ENCODE results near the gene SRRM5. TPM values are rescaled to one million over a fixed set of nuclear protein-coding genes. Genes with fewer than 3 reads are reported as not detected.

Gene SRRM5
- total and polyA plus RNA-seq, 3 donors from 2014 or later = 8.4 to 36.0 (median 21.3) TPM

DNA sequence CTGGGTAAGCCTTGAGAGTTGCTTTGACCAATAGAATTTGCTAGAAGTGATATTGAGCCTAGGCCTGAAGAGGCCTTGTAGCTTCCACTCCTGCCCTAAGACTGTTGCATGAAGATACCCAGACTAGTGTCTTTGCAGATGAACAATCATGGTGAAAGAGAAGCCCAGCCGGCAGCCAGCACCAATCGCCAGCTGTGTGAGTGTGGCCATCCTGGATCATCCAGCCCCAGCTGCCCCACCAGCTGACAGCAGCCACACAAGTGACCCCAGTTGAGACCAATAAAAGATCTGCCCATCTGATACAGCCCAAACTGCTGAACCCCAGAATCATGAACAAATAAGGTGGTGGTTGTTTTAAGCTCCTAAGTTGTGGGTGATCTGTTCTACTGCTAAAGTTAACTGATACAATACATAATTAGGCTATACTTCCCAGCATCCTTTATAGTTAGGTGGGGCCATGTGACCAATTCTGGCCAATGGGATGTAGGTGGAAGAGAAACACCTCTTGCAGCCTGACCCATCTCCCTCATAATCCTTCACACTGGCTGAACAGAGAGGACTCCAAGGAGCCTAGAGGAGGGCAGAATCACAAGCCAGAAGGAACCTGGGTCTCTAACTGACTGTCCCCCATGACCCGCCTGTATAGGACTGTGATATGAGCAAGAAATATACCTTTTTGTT, 16.9 kb downstream of the SRRM5 start:
- WGBS, 2 donors = 89 to 92% methylated on average over 1 to 3 of the region's 3 CpGs
- H3K36me3 ChIP-seq (ENCODE audit: low read depth, missing control alignments) = no peaks in the 10 kb centered on the region
- intact Hi-C loops (cut with DNase I; ENCODE audit: low total_unique reads) = no loop called here
- no peak for DNase-seq
- TF ChIP-seq, protein P1, sequence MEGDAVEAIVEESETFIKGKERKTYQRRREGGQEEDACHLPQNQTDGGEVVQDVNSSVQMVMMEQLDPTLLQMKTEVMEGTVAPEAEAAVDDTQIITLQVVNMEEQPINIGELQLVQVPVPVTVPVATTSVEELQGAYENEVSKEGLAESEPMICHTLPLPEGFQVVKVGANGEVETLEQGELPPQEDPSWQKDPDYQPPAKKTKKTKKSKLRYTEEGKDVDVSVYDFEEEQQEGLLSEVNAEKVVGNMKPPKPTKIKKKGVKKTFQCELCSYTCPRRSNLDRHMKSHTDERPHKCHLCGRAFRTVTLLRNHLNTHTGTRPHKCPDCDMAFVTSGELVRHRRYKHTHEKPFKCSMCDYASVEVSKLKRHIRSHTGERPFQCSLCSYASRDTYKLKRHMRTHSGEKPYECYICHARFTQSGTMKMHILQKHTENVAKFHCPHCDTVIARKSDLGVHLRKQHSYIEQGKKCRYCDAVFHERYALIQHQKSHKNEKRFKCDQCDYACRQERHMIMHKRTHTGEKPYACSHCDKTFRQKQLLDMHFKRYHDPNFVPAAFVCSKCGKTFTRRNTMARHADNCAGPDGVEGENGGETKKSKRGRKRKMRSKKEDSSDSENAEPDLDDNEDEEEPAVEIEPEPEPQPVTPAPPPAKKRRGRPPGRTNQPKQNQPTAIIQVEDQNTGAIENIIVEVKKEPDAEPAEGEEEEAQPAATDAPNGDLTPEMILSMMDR (IDR thresholded peaks at IDR 0.05) = no peak
- TF ChIP-seq POLR2A (IDR thresholded peaks at IDR 0.05) = no peak
- H3K9me3 ChIP-seq = no peaks in the 10 kb centered on the region
- H3K27me3 ChIP-seq = no peaks in the 10 kb centered on the region
- H3K4me1 ChIP-seq = no peaks in the 10 kb centered on the region
- no peak overlapping the region for H3K4me3 ChIP-seq
- no peak overlapping the region for H3K27ac ChIP-seq

DNA sequence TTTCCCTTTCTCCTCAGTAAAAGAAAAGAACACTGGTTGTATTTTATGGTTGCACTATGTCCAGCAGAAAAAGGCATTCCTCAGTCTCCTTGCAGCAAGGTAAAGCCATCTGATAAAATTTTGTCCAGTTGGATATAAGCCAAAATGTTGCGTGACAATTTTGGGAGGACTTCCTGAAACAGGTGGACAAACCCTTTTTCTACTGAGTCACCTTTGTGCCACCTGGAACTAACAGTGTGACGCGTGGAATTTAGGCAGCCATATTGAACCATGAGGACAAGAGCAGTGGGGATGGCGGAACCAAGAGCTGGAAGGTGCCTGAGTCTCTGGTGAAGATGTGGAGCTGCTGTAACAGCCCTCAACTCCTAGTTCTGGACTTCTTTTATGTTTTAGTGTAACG, 19.6 kb downstream of the SRRM5 start:
- H3K4me3 ChIP-seq = no peak overlapping the region
- WGBS, 2 donors = 92% methylated on average over 5 of the region's 5 CpGs
- intact Hi-C loops (cut with DNase I; ENCODE audit: low total_unique reads) = no loop called here

DNA sequence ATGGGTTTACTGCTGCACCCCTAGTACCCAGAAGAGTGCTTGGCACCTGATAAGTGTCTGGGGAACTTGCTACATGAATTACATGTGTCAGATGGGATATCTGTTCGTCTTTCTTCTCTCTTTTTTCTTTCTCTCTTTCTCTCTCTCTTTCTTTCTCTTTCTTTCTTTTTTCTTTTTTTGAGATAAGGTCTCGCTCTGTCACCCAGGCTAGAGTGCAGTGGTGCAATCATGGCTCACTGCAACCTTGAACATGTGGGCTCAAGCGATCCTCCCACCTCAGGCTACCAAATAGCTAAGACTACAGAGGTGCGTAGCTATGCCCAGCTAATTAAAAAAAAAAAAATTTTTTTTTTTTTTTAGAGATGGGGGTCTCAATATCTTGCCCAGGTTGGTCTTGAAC, 21.6 kb downstream of the SRRM5 start:
- H3K27ac ChIP-seq = no peak overlapping the region
- no peak for TF ChIP-seq POLR2A (IDR thresholded peaks at IDR 0.05)
- TF ChIP-seq, protein P1 (IDR thresholded peaks at IDR 0.05) = no peak
- DNase-seq = no peak
- no peaks in the 10 kb centered on the region for H3K27me3 ChIP-seq
- intact Hi-C loops (cut with DNase I; ENCODE audit: low total_unique reads) = no loop called here
- no peaks in the 10 kb centered on the region for H3K9me3 ChIP-seq
- WGBS, 2 donors = 61 to 80% methylated on average over 4 of the region's 4 CpGs
- H3K4me1 ChIP-seq = peaks cover 5% of the 10 kb centered on the region
- H3K4me3 ChIP-seq = no peak overlapping the region
- H3K36me3 ChIP-seq (ENCODE audit: low read depth, missing control alignments) = no peaks in the 10 kb centered on the region

More for the DNA sequence above, 19.6 kb downstream of the SRRM5 start:
- TF ChIP-seq, protein P1 (IDR thresholded peaks at IDR 0.05) = no peak
- TF ChIP-seq POLR2A (IDR thresholded peaks at IDR 0.05) = no peak
- Histone ChIP-seq H3K27ac (no peak overlapping the region), H3K27me3 (no peaks in the 10 kb centered on the region), H3K36me3 (ENCODE audit: low read depth, missing control alignments) (no peaks in the 10 kb centered on the region), H3K4me1 (peaks cover 5% of the 10 kb centered on the region), H3K9me3 (no peaks in the 10 kb centered on the region)
- no peak for DNase-seq

DNA sequence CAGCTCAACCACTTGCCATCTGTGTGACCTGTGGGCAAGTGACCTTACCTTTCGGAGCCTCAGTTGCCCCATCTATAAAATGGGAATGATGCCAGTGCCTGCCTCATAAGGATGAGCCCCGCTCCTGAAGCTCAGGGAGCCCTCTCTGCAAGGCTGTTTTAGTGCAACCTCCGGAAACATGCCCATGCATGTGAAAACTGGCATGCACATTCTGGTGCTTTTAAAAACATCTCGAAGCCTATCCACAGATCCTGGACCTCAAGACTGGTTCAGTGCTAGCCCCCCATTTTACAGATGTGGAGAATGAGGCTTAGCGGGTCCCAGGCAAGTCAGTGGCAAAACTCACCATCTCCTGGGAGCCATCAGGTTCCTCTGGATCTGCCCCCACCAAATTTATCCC, 22.2 kb downstream of the SRRM5 start:
- 66 to 71% methylated on average over 3 to 5 of the region's 5 CpGs for WGBS, 2 donors
- Histone ChIP-seq H3K9me3 (no peaks in the 10 kb centered on the region), H3K36me3 (ENCODE audit: low read depth, missing control alignments) (no peaks in the 10 kb centered on the region), H3K27ac (no peak overlapping the region), H3K4me1 (peaks cover 5% of the 10 kb centered on the region), H3K4me3 (no peak overlapping the region), H3K27me3 (no peaks in the 10 kb centered on the region)
- TF ChIP-seq, protein P1 (IDR thresholded peaks at IDR 0.05) = no peak
- no peak for TF ChIP-seq POLR2A (IDR thresholded peaks at IDR 0.05)
- intact Hi-C loops (cut with DNase I; ENCODE audit: low total_unique reads) = no loop called here
- DNase-seq = no peak

DNA sequence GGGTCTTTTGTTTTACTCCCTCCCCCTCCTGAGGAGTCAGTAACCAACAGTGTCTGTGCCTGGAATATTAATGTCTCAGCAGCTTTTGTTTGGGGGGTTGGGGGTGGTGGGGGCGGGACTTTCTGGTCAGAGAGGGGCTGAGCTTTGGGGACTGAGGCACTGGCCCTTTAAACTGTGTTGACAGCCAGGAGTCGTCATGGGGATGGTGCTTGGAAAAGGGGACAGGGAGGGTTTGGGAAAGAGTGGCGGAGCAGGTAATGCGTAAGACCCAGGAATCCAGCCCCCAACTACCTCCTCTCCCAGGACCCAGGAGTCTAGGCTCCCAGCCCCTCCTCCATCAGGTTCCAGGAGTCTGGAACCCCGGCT, 22.6 kb downstream of the SRRM5 start:
- DNase-seq = no peak
- no peaks in the 10 kb centered on the region for H3K36me3 ChIP-seq (ENCODE audit: low read depth, missing control alignments)
- no peak overlapping the region for H3K27ac ChIP-seq
- TF ChIP-seq, protein P1 (IDR thresholded peaks at IDR 0.05) = no peak
- TF ChIP-seq POLR2A (IDR thresholded peaks at IDR 0.05) = no peak
- H3K9me3 ChIP-seq = no peaks in the 10 kb centered on the region
- H3K4me1 ChIP-seq = peaks cover 5% of the 10 kb centered on the region
- H3K4me3 ChIP-seq = no peak overlapping the region
- no peaks in the 10 kb centered on the region for H3K27me3 ChIP-seq
- 4 to 10% methylated on average over 4 to 5 of the region's 5 CpGs for WGBS, 2 donors
- intact Hi-C loops (cut with DNase I; ENCODE audit: low total_unique reads) = no loop called here
